Stimulated activated CD4-positive, alpha-beta T cell treated with anti-CD3 and anti-CD28 coated beads, TNF-alpha, amount 100 ng/mL, for 24 hours (primary cell): Measurements from ENCODE around the gene KRT15.
"Not testable (repeated sequence)": the region's sequence is repeated elsewhere in the genome, so short reads cannot be mapped to it uniquely, and the experiment has no call there.

Experiments used
- DNase-seq, 3 experiments: peaks; one replicate each; pipeline ENCODE4 v3.0.0-alpha.2; 2020; ENCODE audit warnings: low read depth in 3 of 3

KRT15 gene

DNA sequence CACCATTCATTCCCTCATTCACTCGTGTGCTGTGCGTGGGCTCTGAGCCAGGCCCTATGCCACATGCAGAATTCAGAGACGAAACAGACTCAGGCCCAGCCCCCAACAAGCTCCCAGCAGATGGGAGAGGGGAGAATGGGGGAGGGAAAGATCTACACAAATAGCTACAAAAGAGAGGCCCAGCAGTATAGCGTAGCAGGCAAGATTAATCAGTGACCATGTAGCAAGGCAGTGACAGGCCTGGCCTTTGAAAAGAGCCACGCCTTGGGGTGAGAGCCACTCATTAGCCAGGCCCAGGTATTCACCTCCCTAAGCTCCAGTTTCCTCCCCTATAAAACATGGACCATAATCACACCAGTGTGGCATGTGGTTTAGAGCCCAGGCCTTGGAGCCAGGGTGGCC lies 25.8 kb upstream of the KRT15 start:
- no peak for DNase-seq

DNA sequence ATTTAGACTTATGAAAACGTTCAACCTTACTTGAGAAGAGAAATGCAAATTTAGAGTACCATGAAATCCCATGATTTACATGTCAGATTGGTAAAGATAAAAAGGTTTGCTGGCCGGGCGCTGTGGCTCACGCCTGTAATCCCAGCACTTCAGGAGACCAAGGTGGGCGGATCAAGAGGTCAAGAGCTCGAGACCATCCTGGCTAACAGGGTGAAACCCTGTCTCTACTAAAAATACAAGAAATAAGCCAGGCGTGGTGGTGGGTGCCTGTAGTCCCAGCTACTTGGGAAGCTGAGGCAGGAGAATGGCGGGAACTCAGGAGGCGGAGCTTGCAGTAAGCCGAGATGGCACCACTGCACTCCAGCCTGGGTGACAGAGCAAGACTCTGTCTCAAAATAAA lies 24.1 kb upstream of the KRT15 start:
- DNase-seq, result not testable (repeated sequence)

DNA sequence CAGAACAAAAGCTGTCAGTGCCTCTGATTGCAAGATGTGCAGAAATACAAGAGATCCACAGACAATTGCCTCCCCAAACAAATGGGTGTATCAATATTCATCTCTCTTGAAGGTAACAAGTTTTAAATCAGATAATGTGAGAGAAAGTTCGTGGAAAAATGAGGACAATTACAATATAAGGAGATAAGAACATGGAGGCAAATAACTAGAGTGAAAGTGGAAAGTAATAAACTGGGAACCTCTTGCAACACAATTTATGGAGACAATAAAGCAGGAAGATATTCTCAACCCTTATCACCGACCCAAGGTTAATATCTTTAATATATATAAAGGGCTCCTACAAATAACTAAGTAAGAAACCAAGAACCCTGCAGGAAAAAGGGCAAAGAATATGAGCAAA lies 23.7 kb upstream of the KRT15 start:
- DNase-seq, result no peak

DNA sequence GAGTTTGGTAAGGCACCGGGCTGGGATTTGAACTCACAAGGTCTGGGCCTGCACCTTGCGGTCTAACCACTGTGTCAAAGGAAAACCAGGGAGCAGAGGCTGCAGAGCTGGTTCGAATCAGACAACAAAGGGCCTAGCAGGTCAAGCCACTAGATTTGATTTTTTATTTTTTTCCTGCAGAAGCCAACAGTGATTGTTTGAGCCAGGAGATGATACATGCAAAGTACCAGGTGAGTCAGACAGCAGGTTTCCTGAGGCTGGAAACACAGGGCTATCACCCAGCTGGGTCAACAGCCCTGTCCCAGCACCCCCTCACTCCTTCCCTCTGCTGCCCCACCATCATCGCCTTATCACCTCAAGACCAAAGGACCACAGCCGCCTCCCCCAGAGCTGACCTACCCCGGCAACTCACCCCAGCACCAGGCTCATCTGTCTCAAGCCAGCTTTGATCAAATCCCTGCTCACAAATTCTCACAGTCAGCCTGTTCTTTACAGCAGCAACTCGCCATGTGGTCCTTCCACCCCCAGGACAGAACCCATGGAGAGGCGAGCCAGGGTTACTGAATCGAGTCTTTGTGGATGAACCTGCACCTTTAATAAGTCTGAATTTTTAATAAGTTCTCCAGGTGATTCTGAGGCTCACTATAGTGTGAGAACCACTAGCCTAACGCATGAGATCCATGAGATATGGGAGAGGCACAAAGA lies 22.4 kb upstream of the KRT15 start:
- DNase-seq, result no peak

DNA sequence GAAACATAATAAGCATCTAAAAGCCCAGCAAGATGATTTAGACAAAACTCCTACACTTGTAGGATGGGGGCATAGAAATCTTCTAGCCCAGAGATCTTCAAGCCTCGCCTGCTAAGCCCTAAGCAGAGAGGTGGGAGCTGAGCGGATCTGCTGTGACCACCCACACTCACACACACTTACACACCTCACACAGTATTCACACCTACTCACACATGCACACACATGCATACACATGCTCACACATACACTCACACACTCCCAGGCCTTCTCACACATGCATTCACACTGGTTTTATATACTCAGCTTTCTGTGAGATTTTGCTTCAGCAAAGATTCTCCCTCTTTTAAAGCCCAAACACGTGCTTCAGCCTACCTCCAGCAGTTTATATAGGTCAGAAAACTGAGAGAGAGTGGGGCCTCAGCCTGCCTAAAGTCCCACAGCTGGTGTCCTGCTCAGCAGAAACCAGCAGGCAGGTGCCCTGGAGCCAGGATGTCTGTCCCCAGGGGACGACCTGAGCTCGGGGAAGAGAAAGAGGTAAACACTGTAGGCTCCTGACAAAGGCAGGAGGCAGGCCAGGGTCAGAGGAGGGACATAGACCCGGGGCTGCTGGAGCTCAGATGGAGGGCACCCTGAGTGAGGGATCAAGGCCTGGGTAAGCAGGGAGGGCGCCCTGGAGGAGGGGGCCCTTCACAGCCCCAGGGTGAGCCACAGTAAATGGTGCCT lies 21.4 kb upstream of the KRT15 start:
- DNase-seq, result no peak

DNA sequence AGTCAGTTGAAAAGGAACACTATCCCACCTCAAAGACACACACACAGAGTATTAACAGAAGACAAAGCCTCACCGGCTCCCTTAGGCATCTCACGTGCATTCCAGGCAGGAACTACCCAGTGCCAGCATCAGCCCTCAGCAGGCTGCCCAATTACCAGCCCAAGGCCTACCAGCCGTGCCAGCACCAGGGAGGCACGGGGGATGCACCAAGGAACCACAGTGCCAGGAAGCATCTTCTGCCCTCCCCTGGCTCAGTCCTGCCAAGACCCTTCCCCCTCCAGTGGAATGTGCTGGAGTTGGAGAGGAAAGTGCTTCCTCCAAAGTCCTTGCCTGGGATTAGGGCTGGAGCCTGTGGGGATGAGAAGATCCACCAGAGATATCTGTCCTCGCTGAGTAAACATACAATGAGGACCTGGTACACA lies 20.4 kb upstream of the KRT15 start:
- no peak for DNase-seq

DNA sequence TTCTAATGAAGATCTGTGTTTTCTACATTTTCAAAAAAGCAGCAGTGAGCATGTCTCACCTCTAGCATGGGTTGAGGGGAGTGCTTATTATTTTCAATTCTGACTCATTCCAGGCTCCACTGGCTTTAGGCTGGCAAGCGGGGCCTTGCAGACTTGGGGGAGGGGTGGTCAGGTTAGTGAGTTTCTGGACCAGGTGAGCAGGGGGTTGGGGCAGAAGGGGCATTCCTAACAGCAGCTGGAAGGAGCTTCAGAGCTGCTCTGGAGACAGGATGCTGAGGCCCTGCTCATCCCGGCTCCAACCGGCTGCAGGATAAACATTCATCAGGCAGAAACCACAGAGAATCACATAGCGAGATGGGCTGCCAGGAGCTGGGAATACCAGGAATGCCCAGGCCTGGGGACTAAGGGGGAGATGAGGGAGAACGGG lies 19.9 kb upstream of the KRT15 start:
- no peak for DNase-seq

DNA sequence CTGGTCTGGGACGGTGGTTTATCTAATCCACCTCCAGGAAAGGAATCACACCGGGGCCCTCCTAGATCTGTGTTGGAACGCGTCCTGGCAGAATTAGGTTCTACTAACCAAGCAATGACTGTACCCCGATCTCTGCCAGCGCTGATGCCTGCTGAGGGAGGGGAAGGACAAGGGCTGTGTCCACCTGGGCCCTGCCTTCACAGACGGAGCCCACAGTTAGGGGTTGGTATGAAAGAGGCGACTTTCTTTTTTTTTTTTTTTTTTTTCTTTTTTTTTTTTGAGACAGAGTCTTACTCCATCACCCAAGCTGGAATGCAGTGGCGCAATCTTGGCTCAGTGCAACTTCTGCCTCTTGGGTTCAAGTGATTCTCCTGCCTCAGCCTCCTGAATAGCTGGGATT lies 19.3 kb upstream of the KRT15 start:
- no peak for DNase-seq

DNA sequence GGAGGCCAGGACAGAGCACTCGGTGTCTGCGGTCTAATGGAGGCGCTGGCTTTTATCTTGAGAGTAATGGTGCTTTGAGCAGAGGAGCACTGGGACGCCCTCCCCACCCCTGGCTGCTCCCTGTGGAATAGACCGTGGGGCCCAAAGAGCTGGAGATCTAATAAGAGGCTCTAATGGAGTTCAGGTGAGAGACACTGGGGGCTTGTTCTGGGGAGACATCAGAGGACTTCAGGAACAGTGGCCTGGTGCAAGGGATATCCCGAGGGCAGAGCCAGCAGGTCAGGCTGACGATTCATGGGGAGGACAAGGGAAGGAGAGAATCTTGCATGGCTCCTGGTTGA lies 18.9 kb upstream of the KRT15 start:
- DNase-seq, result no peak

DNA sequence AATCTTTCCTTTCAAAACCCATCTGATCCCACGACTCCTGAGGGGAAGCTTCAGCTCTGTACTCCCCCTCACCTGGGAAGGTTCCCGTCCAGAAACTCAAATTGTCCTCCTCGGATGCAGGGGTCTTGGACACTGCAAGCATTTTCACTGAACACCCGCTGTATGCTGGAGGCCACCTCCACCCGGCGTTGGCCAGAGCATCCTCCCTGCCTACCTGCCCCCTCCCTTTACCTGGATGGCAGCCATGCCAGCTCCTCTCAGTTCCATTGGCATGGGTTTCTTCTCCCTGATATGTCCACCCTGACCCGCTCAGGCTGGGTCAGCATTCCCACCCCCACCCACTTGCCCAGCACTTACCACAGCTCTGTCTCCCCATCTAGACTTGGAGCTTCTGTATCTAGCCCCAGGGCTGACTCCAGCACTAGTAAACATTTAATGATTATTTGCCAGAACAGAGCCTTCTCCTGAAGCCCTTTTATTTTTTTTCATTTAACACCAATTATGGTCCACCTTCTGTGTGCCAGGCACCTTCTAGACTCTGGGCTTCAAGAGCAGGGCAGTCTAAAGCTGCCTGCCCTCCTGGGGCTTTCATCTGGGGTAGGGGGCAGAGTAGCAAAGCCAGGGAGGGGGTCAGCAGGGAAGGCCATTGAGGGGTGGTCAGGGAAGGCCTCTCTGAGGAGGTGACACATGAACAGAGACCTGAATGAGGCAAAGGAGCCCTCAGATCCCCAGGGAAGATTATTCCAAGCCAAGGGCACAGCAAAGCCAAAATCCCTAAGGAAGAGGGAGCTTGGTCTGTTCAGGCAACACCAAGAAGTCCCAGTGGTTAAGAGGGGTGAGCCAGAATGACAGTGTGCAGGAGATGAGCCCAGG lies 18.3 kb upstream of the KRT15 start:
- no peak for DNase-seq

DNA sequence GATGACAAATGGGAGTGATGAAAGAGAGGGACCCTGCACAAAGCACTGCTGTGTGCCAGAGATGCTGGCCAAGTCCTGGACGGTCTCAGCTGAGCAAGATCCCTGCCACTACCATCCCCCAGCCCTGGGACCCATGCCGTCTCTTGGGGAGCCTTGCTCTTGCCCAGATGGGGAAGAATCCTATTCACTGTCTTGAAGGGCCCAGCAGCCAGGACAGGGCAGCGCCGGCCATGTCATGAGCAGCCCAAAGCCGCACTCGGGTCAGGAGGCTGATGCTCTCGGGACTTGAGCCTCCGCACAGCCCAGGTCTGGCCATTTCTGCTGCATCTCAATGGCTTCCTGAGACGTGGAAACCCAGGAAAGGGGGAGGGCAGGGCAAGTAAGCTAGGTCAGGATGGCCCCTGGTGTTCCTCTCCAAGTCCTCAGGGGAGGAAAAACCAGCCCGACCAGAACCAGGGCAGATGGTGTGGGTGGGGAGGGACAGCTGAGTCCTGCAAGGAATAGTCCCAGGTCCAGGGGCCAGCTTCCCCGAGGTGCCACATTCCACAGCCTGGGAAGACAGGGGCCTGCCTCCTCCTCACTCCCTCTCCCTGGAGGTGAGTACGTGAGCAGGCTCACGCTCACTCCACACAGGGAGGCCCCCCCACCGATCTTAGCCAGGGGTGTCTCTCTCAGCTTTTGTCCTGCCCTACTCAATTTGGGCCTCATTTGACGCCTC lies 17.2 kb upstream of the KRT15 start:
- DNase-seq, result no peak

DNA sequence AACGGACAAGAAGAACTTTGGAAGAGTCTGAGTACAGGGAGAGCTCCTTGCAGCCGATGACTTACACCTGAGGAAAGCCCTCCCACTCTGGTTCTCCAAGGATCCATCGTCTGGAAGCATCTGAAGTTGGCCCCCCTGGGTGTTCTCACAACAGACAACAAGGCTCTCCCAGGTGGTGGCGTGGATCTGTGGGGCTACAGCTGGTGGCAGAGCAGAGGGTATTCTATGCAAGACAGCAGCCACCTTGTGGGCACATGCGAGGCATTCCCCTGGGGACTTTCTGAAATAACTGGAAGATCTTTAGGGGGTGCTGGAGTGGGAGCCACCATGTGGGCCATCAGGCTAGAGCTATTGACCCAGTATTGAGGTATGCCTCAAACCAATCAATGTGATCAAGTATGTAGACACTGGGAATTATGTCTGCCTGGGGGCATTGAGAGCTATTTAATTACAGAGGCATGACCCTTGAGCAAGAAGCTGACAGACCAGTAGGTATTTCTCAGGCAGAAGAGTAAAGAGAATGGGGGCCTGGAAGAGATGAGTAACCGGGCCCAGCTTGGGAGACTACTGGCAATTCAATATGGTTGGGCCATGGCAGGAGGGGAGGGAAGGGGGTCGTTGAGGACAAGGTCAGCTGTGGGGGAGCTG lies 16.3 kb upstream of the KRT15 start:
- DNase-seq, result no peak

DNA sequence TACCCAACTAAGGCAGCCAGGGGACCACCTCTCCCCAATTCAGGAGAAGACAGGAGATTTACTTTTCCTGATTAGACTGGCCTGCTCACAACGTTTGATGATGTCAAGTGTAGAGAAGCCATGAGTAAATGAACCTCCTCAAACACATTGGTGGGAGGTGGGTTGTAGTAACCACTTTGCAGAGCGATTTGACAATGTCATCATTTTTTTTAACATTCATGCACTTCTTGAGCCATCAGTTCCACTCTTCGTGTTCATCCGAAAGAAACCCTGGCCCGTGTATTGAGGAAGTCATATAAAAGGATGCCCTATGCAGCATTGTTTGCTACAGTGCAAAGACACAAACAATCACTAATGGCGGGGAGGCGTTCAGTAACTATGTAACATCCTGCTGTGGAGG lies 14.9 kb upstream of the KRT15 start:
- no peak for DNase-seq

DNA sequence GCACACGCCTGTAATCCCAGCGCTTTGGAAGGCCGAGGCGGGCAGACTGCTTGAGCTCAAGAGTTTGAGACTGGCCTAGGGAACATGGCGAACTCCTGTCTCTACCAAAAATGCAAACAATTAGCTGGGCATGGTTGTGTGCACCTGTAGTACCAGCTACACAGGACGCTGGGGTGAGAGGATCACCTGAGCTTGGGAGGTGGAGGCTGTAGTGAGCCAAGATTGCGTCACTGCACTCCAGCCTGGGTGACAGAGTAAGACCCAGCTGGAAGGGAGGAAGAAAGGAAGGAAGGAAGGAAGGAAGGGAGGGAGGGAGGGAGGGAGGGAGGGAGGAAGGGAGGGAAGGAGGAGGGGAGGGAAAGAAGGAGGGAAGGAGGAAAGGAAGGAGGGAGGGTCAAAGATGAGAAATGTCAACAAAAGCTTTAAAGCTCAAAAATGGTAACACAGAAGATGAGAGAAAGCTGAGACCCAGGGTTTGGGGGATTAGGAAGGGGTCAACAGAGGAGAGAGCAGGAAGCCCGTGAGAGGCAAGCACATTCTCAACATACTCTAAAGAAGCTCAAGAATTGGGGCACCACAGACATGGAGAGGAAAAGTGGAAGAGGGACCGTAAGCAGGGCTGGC lies 14.4 kb upstream of the KRT15 start:
- DNase-seq, result no peak

DNA sequence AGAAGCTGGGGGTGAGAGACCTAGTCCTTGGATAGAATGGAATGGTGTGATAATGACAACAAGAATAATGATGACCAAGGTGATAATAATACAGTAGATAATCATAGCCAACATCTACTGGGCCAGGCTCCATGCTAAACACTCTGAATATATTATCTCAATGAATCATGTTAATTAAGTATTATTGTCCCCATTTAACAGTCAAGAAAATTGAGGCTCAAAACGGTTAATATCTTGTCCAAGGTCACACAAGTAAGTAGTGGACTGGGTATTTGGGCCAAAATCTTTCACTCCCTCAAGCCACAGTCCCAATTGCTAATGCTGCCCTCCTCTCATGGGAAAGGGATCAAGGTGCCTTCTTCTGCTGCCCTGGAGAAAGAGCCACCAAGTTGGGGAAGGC lies 13.3 kb upstream of the KRT15 start:
- no peak for DNase-seq

DNA sequence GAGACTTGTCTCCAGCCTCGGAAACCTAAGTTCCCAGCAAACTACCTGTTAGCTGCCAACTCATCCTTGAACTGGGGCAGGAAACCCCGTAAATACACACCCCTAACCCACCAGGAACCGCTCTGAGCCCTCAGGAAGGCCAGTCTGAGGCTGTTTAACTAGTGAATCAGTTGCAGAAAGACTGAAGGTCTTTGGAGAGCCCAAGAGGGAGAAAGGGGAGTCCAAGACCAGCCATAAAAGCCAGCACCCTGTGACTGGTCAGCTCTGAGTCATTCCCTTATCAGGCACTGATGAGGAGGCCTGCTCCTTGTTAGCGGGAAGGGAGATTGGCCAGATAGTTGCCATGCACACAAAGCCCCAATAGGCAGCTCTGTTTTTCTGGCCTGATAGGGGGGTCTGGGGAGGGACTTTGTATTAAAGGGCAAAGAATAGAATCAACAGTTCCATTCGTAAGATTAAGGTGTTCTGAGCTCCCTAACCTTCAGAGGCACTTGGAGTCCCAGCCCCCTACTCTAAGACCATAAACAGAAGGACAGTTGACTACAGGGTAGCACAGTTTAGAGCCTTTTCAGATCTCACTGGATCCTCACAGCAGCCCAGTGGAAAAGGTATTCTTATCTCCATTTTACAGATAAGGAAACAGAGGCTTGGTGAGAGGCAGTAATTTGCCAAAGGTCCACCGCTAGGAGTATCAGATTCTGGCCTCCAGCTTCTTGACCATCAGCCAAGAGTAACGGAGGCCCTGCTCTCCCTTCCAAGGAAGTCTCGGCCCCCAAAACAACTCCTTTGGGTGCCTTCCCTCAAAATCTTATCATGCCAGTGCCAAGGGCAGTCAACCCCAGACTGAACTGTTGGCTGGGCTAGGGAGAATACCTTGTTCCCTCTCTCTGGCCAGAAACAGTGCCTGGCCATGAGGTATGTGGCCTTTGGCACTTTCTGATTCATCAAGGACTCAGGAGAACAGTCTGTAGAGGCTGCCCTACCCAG lies 11.7 kb upstream of the KRT15 start:
- DNase-seq, result no peak

DNA sequence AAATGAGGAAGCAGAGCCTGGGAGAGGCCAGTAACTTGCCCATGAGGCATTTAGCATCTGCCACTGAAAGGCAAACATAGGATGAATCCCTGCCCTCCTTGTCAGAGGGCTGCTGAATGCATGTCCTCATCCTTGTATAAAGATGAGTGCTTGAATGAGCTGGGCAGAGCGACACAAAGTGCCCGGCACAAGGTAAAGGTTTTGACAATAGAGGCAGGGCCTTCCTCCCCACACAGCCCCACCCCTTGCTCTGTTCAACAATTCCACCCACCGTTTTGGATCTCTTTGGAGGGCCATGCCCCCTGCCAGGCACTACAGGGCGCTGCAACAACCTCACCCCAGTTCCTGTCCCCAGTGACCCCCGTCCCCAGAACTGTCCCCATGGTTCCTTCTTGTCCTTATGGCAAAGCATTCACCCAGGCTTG lies 10.8 kb upstream of the KRT15 start:
- DNase-seq, result no peak

DNA sequence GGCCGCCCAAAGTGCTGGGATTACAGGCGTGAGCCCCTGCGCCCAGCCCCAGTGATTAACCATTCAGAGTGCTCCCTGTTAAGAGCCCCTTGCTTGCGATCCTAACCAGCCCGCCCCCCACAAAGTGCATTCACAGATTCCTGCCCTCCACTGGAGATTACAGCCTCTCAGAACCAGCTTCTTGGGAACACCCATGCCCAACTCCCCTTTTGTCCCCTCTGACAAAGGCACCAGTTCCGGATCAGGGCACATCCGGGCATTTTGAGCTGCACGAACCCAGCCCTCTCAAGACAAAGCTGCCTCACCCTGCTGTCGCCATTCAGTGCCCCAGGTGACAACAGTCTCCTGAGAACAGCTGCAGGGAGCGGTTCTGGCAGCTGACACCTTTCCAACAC lies 10.3 kb upstream of the KRT15 start:
- DNase-seq, result no peak

DNA sequence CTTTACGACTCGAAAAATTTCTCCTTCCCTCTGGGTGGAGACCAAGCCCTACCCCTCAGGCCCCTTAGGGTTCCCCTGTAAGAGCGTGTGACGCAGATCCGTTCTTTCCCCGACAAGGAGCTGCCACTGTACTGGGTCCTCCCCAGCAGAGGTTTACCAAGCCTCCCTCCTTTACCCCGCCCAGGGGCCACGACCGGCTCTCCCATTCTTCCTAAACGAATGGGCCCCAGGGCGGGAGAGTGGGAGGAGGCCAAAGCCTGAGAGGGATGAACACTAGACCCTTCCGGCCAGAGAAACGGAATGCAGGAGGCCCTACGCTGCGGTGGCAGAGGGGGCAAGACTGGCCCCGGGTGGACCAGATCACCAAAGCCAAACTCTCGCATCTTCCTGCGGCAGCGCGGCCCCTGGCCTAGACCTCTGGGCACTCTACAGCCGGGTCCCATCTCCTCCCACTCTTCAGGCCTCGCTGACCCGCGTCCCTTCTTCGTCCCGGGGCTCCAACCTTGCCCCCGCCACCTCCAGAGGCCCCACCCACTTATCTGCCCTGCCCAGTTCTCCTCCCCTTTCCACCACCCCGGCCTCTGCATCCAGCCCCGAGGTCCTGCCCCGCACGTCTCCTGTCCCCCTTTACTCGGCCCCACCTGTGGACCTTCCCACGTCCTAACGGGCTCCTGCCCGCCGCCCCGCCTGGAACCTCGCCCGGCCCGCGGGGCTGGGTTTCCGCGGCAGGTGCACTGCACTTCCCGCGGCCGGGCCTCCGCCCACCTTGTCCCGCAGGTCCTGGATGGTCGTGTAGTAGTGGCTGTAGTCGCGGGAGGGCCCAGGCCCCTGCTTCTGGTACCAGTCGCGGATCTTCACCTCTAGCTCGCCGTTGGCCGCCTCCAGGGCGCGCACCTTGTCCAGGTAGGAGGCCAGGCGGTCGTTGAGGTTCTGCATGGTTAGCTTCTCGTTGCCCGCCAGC lies 8.7 kb upstream of the KRT15 start:
- DNase-seq, result no peak
